Caco-2 (cell line): ENCODE results near the gene SMCO4. TPM values are rescaled to one million over a fixed set of nuclear protein-coding genes. Genes with fewer than 3 reads are reported as not detected.

Experiments used
- BruUV-seq: library from RNA; stranded (reverse); fragments of 400-500 nt; replicated peaks from 2 replicates; lab custom pipeline; 2021; lab: Mats Ljungman, UMichigan
- CTCF ChIA-PET: fragments of 300-600 bp; sonication (Branson Sonifier 250); formaldehyde crosslinking; loops from one replicate; lab custom pipeline; 2022; ENCODE audit warnings: antibody characterized with exemption; lab: Charles Lee
- POLR2A ChIA-PET: fragments of 300-600 bp; sonication (Branson Sonifier 250); formaldehyde crosslinking; loops from one replicate; lab custom pipeline; 2022; ENCODE audit warnings: antibody characterized with exemption; lab: Charles Lee
- DNase-seq, 2 experiments: peaks; one replicate each; pipeline versions ENCODE4 v3.0.0 to v3.0.0-alpha.2; 2020 to 2022
- H3K27me3 ChIP-seq: replicated peaks from 2 replicates; pipeline ENCODE4 v1.6.0; 2011; ENCODE audit warnings: low read length; ENCODE audit not compliant: control insufficient read depth, insufficient read depth
- H3K36me3 ChIP-seq: 2 replicates; pipeline ENCODE4 v1.5.1; 2011; ENCODE audit warnings: low read length; ENCODE audit not compliant: control insufficient read depth, insufficient read depth
- H3K4me1 ChIP-seq: fragments of 250-450 bp; sonication (Bioruptor Pico); 2 replicates; pipeline ENCODE4 v1.5.1; 2020; ENCODE audit warnings: mild to moderate bottlenecking
- H3K4me3 ChIP-seq: 2 replicates; pipeline ENCODE4 v1.5.1; 2011; ENCODE audit warnings: low read depth, mild to moderate bottlenecking, control low read depth, low read length
- H3K9me3 ChIP-seq: fragments of 250-450 bp; sonication (Bioruptor Pico); 2 replicates; pipeline ENCODE4 v1.5.1; 2020; ENCODE audit warnings: mild to moderate bottlenecking, moderate library complexity
- H3K27ac Mint-ChIP-seq: one replicate; pipeline ENCODE4 v1.8.0; 2022; ENCODE audit warnings: mixed read lengths; ENCODE audit not compliant: unreplicated experiment
- H3K27me3 Mint-ChIP-seq: one replicate; pipeline ENCODE4 v1.8.0; 2022; ENCODE audit warnings: mixed read lengths; ENCODE audit not compliant: insufficient read depth, unreplicated experiment
- H3K36me3 Mint-ChIP-seq: one replicate; pipeline ENCODE4 v1.8.0; 2022; ENCODE audit warnings: mild to moderate bottlenecking, mixed read lengths; ENCODE audit not compliant: insufficient read depth, unreplicated experiment
- H3K4me1 Mint-ChIP-seq: one replicate; pipeline ENCODE4 v1.8.0; 2022; ENCODE audit warnings: low read depth, mixed read lengths; ENCODE audit not compliant: unreplicated experiment
- H3K4me3 Mint-ChIP-seq: one replicate; pipeline ENCODE4 v1.8.0; 2022; ENCODE audit warnings: mild to moderate bottlenecking, moderate library complexity, mixed read lengths; ENCODE audit not compliant: unreplicated experiment
- H3K9me3 Mint-ChIP-seq: one replicate; pipeline ENCODE4 v1.8.0; 2022; ENCODE audit warnings: mixed read lengths; ENCODE audit not compliant: unreplicated experiment
- CTCF ChIP-seq, 2 experiments: fragments of 200-600 bp in 1 of 2; IDR thresholded peaks; 1 replicate in 1 of 2; 2 replicates in 1 of 2; pipeline versions ENCODE4 v1.5.1 to v1.8.0; 2011 to 2022; ENCODE audit warnings: antibody characterized with exemption in 1 of 2, control low read depth in 1 of 2, inconsistent platforms in 1 of 2, low read depth in 1 of 2, low read length in 1 of 2, mild to moderate bottlenecking in 1 of 2, moderate library complexity in 1 of 2; ENCODE audit not compliant: insufficient read depth in 1 of 2, severe bottlenecking in 1 of 2, unreplicated experiment in 1 of 2
- intact Hi-C: fragments of 100-400 bp; cut with micrococcal nuclease; formaldehyde crosslinking; loops from one replicate; pipeline ENCODE4 v1.10.0; 2022; ENCODE audit not compliant: unreplicated experiment
- total RNA-seq: library from RNA; stranded (reverse); gene quantifications from 2 replicates; pipeline ENCODE4 v1.2.3, GENCODE V29; 2022

SMCO4 gene
- total RNA-seq, 1 experiment from 2014 or later = 46.3 TPM

DNA sequence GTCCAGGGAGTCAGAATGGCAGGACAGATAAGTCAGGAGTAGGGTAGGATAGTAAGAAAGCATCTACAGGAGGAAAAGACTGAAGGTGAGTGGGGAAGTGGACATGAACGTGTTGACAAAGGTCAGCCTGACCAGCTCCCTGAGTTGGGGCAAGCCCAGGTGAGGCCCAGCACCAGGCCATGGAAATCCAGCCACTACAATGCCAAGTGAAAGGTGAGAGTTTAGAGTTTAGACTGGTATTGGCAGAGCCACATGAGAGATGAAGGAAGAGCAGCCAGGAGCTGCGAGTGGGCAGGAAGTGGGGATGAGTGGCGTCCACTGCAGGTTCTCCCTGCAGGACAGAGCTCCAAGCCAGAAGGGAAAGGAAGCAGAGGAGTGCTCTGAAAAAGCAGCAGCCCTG lies 16.5 kb upstream of the SMCO4 start:
- no peak overlapping the region for H3K4me3 Mint-ChIP-seq
- H3K9me3 Mint-ChIP-seq = no peaks in the 10 kb centered on the region
- no peaks in the 10 kb centered on the region for H3K27me3 Mint-ChIP-seq
- no peak overlapping the region for H3K27ac Mint-ChIP-seq
- no peak for TF ChIP-seq CTCF (IDR thresholded peaks at IDR 0.05; ENCODE audit: insufficient read depth in 1 of 2, low read depth in 1 of 2, low read length in 1 of 2, severe bottlenecking in 1 of 2, unreplicated experiment in 1 of 2)
- no peaks in the 10 kb centered on the region; the same call in 1 of the 2 replicates for H3K4me1 ChIP-seq
- intact Hi-C loops = no loop called here
- no TSS peak for BruUV-seq
- no peak for DNase-seq
- H3K4me1 Mint-ChIP-seq = peaks cover 1% of the 10 kb centered on the region
- H3K36me3 Mint-ChIP-seq = no peaks in the 10 kb centered on the region
- no peaks in the 10 kb centered on the region for H3K36me3 ChIP-seq
- POLR2A ChIA-PET = no interaction called here
- H3K4me3 ChIP-seq = no peak overlapping the region
- no peaks in the 10 kb centered on the region for H3K9me3 ChIP-seq
- CTCF ChIA-PET = no interaction called here
- H3K27me3 ChIP-seq = no peaks in the 10 kb centered on the region

DNA sequence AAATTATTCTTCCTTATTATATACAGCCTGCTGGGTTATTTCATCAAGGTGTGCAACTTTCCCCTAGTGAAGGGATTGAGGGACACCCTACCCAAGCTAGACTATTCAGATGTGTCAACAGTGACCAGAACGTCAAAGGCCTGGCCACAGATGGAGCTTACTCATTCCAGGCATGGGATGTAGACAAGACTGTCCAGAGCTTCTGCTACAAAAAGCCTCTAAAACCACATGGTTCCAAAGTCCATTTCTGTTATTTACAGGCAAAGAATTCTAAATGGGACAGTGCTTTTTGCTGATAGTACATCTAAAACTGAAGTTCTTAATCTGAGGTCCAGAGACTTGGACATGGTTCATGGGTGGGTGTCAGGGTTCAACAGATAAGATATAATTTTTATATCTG lies 9.7 kb upstream of the SMCO4 start:
- Mint-ChIP-seq H3K9me3 (no peaks in the 10 kb centered on the region), H3K36me3 (no peaks in the 10 kb centered on the region), H3K4me3 (no peak overlapping the region), H3K27me3 (peaks cover 3% of the 10 kb centered on the region), H3K27ac (no peak overlapping the region), H3K4me1 (no peaks in the 10 kb centered on the region)
- H3K9me3 ChIP-seq = no peaks in the 10 kb centered on the region
- no TSS peak for BruUV-seq
- intact Hi-C loops = no loop called here
- TF ChIP-seq CTCF (IDR thresholded peaks at IDR 0.05; ENCODE audit: insufficient read depth in 1 of 2, low read depth in 1 of 2, low read length in 1 of 2, severe bottlenecking in 1 of 2, unreplicated experiment in 1 of 2) = no peak
- ChIA-PET POLR2A (no interaction called here), CTCF (no interaction called here)
- H3K4me3 ChIP-seq = no peak overlapping the region
- H3K36me3 ChIP-seq = no peaks in the 10 kb centered on the region
- no peaks in the 10 kb centered on the region for H3K27me3 ChIP-seq
- H3K4me1 ChIP-seq = peaks cover 8% of the 10 kb centered on the region; the same call in 1 of the 2 replicates
- no peak for DNase-seq

DNA sequence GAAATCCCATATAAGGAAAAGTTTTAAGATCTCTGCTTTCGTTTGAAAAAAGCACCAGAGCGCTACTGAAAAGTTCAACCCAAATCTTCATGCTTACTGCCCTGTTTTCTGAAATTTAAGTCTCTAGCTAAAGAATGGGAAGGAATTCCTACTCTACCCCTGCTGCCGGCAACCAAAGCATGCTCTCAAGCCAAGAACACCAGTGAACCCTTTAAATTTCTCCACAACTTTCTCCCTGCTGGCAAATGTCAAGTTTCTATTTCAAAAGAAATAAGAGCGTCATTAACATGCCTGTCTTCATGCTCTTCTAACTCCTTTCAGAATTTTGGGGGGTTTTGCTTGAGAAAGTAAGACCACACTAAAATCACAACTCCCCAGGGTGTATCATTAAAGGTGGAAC lies 6.8 kb upstream of the SMCO4 start:
- TF ChIP-seq CTCF (IDR thresholded peaks at IDR 0.05; ENCODE audit: insufficient read depth in 1 of 2, low read depth in 1 of 2, low read length in 1 of 2, severe bottlenecking in 1 of 2, unreplicated experiment in 1 of 2) = no peak
- Mint-ChIP-seq H3K36me3 (no peaks in the 10 kb centered on the region), H3K27ac (no peak overlapping the region), H3K4me3 (no peak overlapping the region), H3K9me3 (no peaks in the 10 kb centered on the region), H3K4me1 (peaks cover 5% of the 10 kb centered on the region), H3K27me3 (peaks cover 8% of the 10 kb centered on the region)
- Histone ChIP-seq H3K4me1 (peaks cover 8% of the 10 kb centered on the region; the same call in 1 of the 2 replicates), H3K9me3 (no peaks in the 10 kb centered on the region), H3K4me3 (no peak overlapping the region), H3K27me3 (no peaks in the 10 kb centered on the region), H3K36me3 (no peaks in the 10 kb centered on the region)
- CTCF ChIA-PET = no interaction called here
- POLR2A ChIA-PET = no interaction called here
- no peak for DNase-seq
- intact Hi-C loops = loop anchor here (10.0 kb wide), 1 partner anchor 415 kb away; no protein-coding TSS in a partner anchor
- no TSS peak for BruUV-seq
